ENCODE measurements around the gene KCNJ4.

The KCNJ4 gene

GRCh38 chr22:38432264-38432663 is 22.7 kb downstream of the KCNJ4 start:
- no peak for TF ChIP-seq CTCF (IDR thresholded peaks at IDR 0.05)
- intact Hi-C loops (cut with DNase I; ENCODE audit: low total_unique reads): no loop called here
- H3K27ac ChIP-seq: no peak overlapping the region
- peaks cover 0 to 27% of the 10 kb centered on the region in 2 donors for H3K27me3 ChIP-seq
- no peaks in the 10 kb centered on the region for H3K4me1 ChIP-seq
- no peak overlapping the region for H3K4me3 ChIP-seq
- H3K36me3 ChIP-seq: no peaks in the 10 kb centered on the region
- DNase-seq: no peak
- no peaks in the 10 kb centered on the region for H3K9me3 ChIP-seq

- no peak for TF ChIP-seq CTCF (IDR thresholded peaks at IDR 0.05)
- no peak for DNase-seq
- H3K4me3 ChIP-seq: no peak overlapping the region
These were observed 23.6 kb downstream of the KCNJ4 start for GRCh38 chr22:38431266-38432010.

GRCh38 chr22:38429499-38430068 is 25.4 kb downstream of the KCNJ4 start:
- H3K36me3 ChIP-seq: no peaks in the 10 kb centered on the region
- no peak for DNase-seq
- no peak overlapping the region for H3K27ac ChIP-seq
- H3K27me3 ChIP-seq: peaks cover 0 to 13% of the 10 kb centered on the region in 2 donors
- intact Hi-C loops (cut with DNase I; ENCODE audit: low total_unique reads): no loop called here
- no peaks in the 10 kb centered on the region for H3K4me1 ChIP-seq
- no peaks in the 10 kb centered on the region for H3K9me3 ChIP-seq
- H3K4me3 ChIP-seq: no peak overlapping the region
- no peak for TF ChIP-seq CTCF (IDR thresholded peaks at IDR 0.05)

More at GRCh38 chr22:38431266-38432010, 23.6 kb downstream of the KCNJ4 start:
- intact Hi-C loops (cut with DNase I; ENCODE audit: low total_unique reads): no loop called here
- H3K27ac ChIP-seq: no peak overlapping the region
- H3K27me3 ChIP-seq: peaks cover 0 to 20% of the 10 kb centered on the region in 2 donors
- H3K36me3 ChIP-seq: no peaks in the 10 kb centered on the region
- no peaks in the 10 kb centered on the region for H3K9me3 ChIP-seq
- H3K4me1 ChIP-seq: no peaks in the 10 kb centered on the region

GRCh38 chr22:38428714-38429113 is 26.3 kb downstream of the KCNJ4 start:
- Histone ChIP-seq H3K27ac (no peak overlapping the region), H3K4me3 (no peak overlapping the region), H3K4me1 (no peaks in the 10 kb centered on the region), H3K27me3 (peaks cover 0 to 5% of the 10 kb centered on the region in 2 donors), H3K9me3 (no peaks in the 10 kb centered on the region), H3K36me3 (no peaks in the 10 kb centered on the region)
- TF ChIP-seq CTCF (IDR thresholded peaks at IDR 0.05): no peak
- intact Hi-C loops (cut with DNase I; ENCODE audit: low total_unique reads): no loop called here
- no peak for DNase-seq

GRCh38 chr22:38427940-38428339 is 27.1 kb downstream of the KCNJ4 start:
- TF ChIP-seq CTCF (IDR thresholded peaks at IDR 0.05): no peak
- intact Hi-C loops (cut with DNase I; ENCODE audit: low total_unique reads): no loop called here
- H3K9me3 ChIP-seq: no peaks in the 10 kb centered on the region
- no peak for DNase-seq
- H3K27ac ChIP-seq: no peak overlapping the region
- H3K4me1 ChIP-seq: no peaks in the 10 kb centered on the region
- H3K27me3 ChIP-seq: peaks cover 0 to 7% of the 10 kb centered on the region in 2 donors
- no peaks in the 10 kb centered on the region for H3K36me3 ChIP-seq
- H3K4me3 ChIP-seq: no peak overlapping the region
